ENCODE measurements around the gene BACH2.

Gene BACH2

DNA sequence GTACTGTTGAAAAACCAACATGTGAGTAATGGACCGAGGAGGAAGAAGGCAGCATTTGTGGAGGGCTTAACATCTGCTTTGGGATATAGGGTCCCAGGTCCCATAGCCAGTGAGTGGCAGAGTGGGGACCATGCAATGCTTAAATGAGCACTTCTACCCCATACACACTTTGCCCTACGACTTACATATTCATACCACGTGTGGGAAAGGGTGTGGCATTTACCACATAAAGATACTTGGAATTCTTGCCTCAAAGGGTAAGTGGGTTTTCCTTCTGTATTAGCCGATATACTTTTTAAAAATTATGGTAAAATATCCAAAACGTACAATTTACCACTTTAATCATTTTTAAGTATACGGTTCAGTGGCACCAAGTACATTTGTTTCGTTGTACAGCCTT lies 199.3 kb downstream of the BACH2 start:
- TF ChIP-seq, protein P1, sequence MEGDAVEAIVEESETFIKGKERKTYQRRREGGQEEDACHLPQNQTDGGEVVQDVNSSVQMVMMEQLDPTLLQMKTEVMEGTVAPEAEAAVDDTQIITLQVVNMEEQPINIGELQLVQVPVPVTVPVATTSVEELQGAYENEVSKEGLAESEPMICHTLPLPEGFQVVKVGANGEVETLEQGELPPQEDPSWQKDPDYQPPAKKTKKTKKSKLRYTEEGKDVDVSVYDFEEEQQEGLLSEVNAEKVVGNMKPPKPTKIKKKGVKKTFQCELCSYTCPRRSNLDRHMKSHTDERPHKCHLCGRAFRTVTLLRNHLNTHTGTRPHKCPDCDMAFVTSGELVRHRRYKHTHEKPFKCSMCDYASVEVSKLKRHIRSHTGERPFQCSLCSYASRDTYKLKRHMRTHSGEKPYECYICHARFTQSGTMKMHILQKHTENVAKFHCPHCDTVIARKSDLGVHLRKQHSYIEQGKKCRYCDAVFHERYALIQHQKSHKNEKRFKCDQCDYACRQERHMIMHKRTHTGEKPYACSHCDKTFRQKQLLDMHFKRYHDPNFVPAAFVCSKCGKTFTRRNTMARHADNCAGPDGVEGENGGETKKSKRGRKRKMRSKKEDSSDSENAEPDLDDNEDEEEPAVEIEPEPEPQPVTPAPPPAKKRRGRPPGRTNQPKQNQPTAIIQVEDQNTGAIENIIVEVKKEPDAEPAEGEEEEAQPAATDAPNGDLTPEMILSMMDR (conservative IDR thresholded peaks at IDR 0.05) = no peak
- no peak overlapping the region for H3K27ac ChIP-seq

DNA sequence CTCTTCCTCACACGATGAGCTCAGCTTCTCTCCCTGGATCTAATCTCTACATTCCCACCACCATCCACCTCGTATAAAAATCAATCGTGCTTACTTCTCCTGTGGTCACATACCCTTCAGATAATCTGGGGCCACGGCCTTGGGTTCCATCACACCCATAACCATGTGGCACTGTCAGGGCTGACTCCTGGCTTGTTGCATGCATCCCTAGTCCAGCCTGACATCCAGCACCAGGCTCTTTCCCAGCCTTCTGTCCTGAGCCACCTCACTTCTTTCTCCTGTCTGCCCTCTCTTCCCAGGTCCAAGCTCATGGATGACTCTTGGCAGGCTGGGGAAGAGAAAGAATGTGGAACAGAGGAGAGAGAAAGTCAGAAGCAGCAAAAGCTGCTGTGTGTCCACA lies 199.8 kb downstream of the BACH2 start:
- H3K27ac ChIP-seq = no peak overlapping the region
- TF ChIP-seq, protein P1 (conservative IDR thresholded peaks at IDR 0.05) = no peak

DNA sequence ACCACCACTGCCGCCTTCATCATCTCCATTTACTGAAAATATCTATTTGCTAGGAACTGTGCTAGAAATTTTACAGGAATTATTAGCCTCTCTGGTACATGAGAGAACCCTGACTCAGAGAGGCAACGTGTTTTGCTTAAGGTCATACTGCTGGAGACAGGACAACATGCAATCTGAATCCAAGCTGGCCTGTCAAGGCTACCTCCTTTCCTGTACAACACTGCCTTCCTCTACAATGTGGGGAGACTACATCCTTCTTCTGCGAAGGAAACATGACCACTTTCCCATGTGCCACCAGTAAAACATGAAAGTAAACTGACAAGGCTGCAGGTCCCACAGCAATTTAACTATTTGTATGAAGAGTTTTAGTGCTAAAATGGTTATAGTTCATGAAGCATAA lies 200.9 kb downstream of the BACH2 start:
- TF ChIP-seq, protein P1 (conservative IDR thresholded peaks at IDR 0.05) = no peak
- H3K27ac ChIP-seq = no peak overlapping the region

DNA sequence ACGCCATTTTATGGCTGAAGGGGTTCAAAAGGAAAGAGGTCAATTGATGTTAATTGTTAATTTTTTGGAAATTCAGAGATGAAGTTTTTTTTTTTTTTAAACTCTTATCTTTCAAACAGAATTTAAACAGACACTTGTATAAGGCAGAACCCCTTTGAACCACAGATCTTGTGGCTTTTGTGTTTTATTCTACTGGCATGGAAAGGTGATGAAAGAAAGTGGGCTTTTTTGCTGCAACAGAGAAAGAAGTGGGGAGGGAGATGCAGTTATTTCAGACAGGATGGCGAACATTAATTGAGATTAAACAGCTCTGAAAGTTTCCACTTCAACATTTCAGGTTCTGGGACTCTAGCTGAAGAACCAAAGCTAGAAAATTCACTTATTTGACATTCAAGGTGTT lies 201.5 kb downstream of the BACH2 start:
- TF ChIP-seq, protein P1 (conservative IDR thresholded peaks at IDR 0.05) = no peak
- H3K27ac ChIP-seq = no peak overlapping the region

DNA sequence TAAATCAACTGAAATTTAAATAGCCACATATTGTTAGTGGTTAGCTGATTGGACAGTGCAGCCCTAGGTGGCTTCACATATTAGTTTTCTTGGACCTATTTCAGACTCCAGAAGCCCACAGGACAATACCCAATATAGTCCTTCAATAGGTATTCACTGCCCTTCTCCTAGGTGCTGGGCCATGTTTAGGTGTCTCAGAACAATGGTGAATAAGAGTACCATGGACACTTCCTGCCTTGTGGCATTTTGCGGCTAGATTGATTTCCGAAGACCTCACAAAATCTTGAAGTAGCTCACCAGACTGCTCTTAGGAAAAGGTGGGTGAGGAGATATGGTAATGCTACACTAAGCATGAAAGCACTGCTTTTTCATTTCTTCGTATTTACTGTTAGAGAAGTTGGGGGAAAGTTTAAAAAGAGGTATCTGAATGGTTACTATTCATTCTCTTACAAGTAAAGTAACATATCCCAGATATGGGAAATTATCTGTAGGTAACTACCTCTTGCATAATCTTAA lies 203.0 kb downstream of the BACH2 start:
- H3K27ac ChIP-seq = no peak overlapping the region
- TF ChIP-seq, protein P1 (conservative IDR thresholded peaks at IDR 0.05) = no peak

DNA sequence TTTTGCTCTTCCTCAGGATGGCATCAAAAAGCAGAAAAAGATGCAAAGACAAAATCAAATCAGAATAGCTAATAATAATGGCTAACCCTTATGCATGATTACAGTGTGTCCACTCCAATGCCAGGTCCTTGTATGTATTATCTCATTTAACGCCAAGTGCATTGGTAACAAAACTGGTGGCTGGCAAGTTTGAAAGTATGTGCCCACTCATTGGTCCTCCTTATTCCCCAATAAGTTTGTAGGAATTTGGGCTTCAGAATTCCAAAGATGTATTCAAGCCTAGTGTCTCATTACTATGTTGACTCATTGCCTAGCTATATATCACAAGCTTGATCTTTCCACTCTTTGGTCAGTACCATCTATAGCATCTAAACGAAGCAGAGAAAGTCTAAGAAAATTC lies 205.8 kb downstream of the BACH2 start:
- no peak overlapping the region for H3K27ac ChIP-seq
- TF ChIP-seq, protein P1 (conservative IDR thresholded peaks at IDR 0.05) = no peak

DNA sequence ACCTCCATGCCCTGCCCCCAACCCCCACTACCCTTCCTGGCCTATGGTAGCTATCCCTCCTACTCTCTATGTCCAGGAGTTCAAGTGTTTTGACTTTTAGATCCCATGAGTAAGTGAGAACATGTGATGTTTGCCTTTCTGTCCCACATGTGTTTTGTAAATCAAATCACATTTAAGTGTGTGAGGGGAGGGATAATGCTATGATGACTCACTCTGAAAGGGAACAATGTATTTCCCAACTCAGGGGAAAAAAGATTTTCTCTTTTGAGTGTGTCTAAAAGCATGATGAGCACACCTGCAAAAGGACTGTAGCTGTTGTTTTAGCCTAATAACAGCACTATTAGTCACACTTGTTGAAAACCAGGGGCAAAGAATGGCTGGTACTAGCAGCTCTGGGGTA lies 208.6 kb downstream of the BACH2 start:
- no peak overlapping the region for H3K27ac ChIP-seq
- TF ChIP-seq, protein P1 (conservative IDR thresholded peaks at IDR 0.05) = no peak
